A673 (cell line): Measurements from ENCODE around the gene ATP9A. TPM values are rescaled to one million over a fixed set of nuclear protein-coding genes. Genes with fewer than 3 reads are reported as not detected.

Source experiments
- BruUV-seq: library from RNA; stranded (reverse); fragments of 400-500 nt; replicated peaks from 2 replicates; lab custom pipeline; 2021; lab: Mats Ljungman, UMichigan
- CTCF ChIA-PET: fragments of 300-600 bp; sonication (Branson Sonifier 250); formaldehyde crosslinking; loops from one replicate; lab custom pipeline; 2022; ENCODE audit warnings: antibody characterized with exemption; lab: Charles Lee
- POLR2A ChIA-PET: fragments of 300-600 bp; sonication (Branson Sonifier 250); formaldehyde crosslinking; loops from one replicate; lab custom pipeline; 2022; ENCODE audit warnings: antibody characterized with exemption; ENCODE audit not compliant: low non-redundant PET; lab: Charles Lee
- DNase-seq: peaks from one replicate; pipeline ENCODE4 v3.0.0-alpha.2; 2015; ENCODE audit warnings: low spot score
- H3K27ac ChIP-seq: fragments of 200-600 bp; sonication (generic); 2 replicates; pipeline ENCODE4 v1.5.1; 2016; ENCODE audit warnings: mixed run types, low read depth, mild to moderate bottlenecking, mixed read lengths, antibody characterized with exemption, low read length; ENCODE audit not compliant: poor library complexity, severe bottlenecking
- H3K27me3 ChIP-seq: fragments of 200-600 bp; sonication (generic); replicated peaks from 2 replicates; pipeline ENCODE4 v1.6.1; 2017; ENCODE audit warnings: mixed run types, low read depth, mild to moderate bottlenecking, mixed read lengths, antibody characterized with exemption, low read length; ENCODE audit not compliant: insufficient read depth, poor library complexity
- H3K36me3 ChIP-seq: fragments of 200-600 bp; sonication (generic); 2 replicates; pipeline ENCODE4 v1.6.1; 2016; ENCODE audit warnings: mixed run types, mild to moderate bottlenecking, mixed read lengths, antibody characterized with exemption, low read length; ENCODE audit not compliant: insufficient read depth, poor library complexity, severe bottlenecking
- H3K4me1 ChIP-seq: fragments of 200-600 bp; sonication (generic); 2 replicates; pipeline ENCODE4 v1.6.1; 2017; ENCODE audit warnings: mixed run types, mild to moderate bottlenecking, mixed read lengths, antibody characterized with exemption, low read length; ENCODE audit not compliant: insufficient read depth, poor library complexity, severe bottlenecking
- H3K4me3 ChIP-seq: fragments of 200-600 bp; sonication (generic); 2 replicates; pipeline ENCODE4 v1.5.1; 2016; ENCODE audit warnings: low read depth, mixed run types, mild to moderate bottlenecking, mixed read lengths, low read length; ENCODE audit not compliant: poor library complexity, severe bottlenecking
- H3K9me3 ChIP-seq: fragments of 200-600 bp; sonication (generic); 2 replicates; pipeline ENCODE4 v1.6.1; 2016; ENCODE audit warnings: mixed run types, low read depth, mild to moderate bottlenecking, mixed read lengths, antibody characterized with exemption, low read length; ENCODE audit not compliant: poor library complexity, severe bottlenecking
- CTCF ChIP-seq: fragments of 300-800, 200-600 bp; sonication (generic); conservative IDR thresholded peaks from 2 replicates; pipeline ENCODE4 v1.5.1; 2017; ENCODE audit warnings: low read depth, mild to moderate bottlenecking, antibody characterized with exemption, low read length, moderate library complexity, mixed read lengths
- EZH2 ChIP-seq: fragments of 200-600 bp; sonication (generic); IDR thresholded peaks from 2 replicates; pipeline ENCODE4 v1.6.1; 2017; ENCODE audit warnings: borderline replicate concordance, low read depth, mild to moderate bottlenecking, mixed read lengths, antibody characterized with exemption, low read length; ENCODE audit not compliant: poor library complexity, severe bottlenecking
- intact Hi-C: fragments of 100-400 bp; cut with micrococcal nuclease; formaldehyde crosslinking; loops from one replicate; pipeline ENCODE4 v1.10.0; 2022; ENCODE audit not compliant: unreplicated experiment
- total RNA-seq: library from RNA; stranded (reverse); gene quantifications from 2 replicates; pipeline ENCODE4 v1.2.3, GENCODE V29; 2021

The ATP9A gene
- total RNA-seq, 1 experiment from 2014 or later, result 31.2 TPM

GRCh38 chr20:51803148-51803854 lies 35.1 kb upstream of the ATP9A start:
- TF ChIP-seq CTCF (no peak), EZH2 (no peak)
- no peak for DNase-seq
- intact Hi-C loops, result loop anchor here (5.0 to 10.0 kb wide), 3 partner anchors 101 to 162 kb away; no protein-coding TSS in a partner anchor

GRCh38 chr20:51802170-51802751 lies 34.1 kb upstream of the ATP9A start, which contains the start of gene SALL4:
Gene SALL4 (minus strand): TSS chr20:51802521. CDS start chr20:51802408, 113 bp downstream.
- DNase-seq, result peak; percentile 89
- ChIA-PET CTCF (no interaction called here), POLR2A (no interaction called here)
- TF ChIP-seq CTCF, result no peak
- no peak for TF ChIP-seq EZH2
- H3K4me3 ChIP-seq, result peak within 1 kb of the TSS; percentile 74
- H3K9me3 ChIP-seq, result no peaks in the 10 kb centered on the region
- no peaks in the 10 kb centered on the region for H3K36me3 ChIP-seq
- intact Hi-C loops, result loop anchor here (5.0 to 10.0 kb wide), 3 partner anchors 100 to 163 kb away; no protein-coding TSS in a partner anchor
- no TSS peak for BruUV-seq
- H3K27me3 ChIP-seq, result no peaks in the 10 kb centered on the region
- H3K27ac ChIP-seq, result peak within 1 kb of the TSS; percentile 89
- peaks cover 29% of the 10 kb centered on the region for H3K4me1 ChIP-seq

More at GRCh38 chr20:51803148-51803854, 35.1 kb upstream of the ATP9A start:
- H3K36me3 ChIP-seq, result no peaks in the 10 kb centered on the region
- H3K9me3 ChIP-seq, result no peaks in the 10 kb centered on the region
- H3K4me1 ChIP-seq, result peaks cover 18% of the 10 kb centered on the region
- ChIA-PET CTCF (interaction anchor here (0.7 kb wide), 1 partner anchor 102 kb away, joined by 3 read pairs; no protein-coding TSS in a partner anchor), POLR2A (no interaction called here)
- no peak overlapping the region for H3K4me3 ChIP-seq
- H3K27me3 ChIP-seq, result no peaks in the 10 kb centered on the region
- no TSS peak for BruUV-seq
- H3K27ac ChIP-seq, result no peak overlapping the region

GRCh38 chr20:51801823-51802123 lies 33.6 kb upstream of the ATP9A start:
- Histone ChIP-seq H3K4me3 (peak overlapping the region; percentile 74), H3K36me3 (no peaks in the 10 kb centered on the region), H3K4me1 (peaks cover 33% of the 10 kb centered on the region), H3K27ac (peak overlapping the region; percentile 89), H3K9me3 (no peaks in the 10 kb centered on the region), H3K27me3 (no peaks in the 10 kb centered on the region)
- TF ChIP-seq EZH2 (no peak), CTCF (no peak)
- ChIA-PET CTCF (no interaction called here), POLR2A (no interaction called here)
- intact Hi-C loops, result loop anchor here (2.0 to 10.0 kb wide), 4 partner anchors 99 to 281 kb away; no protein-coding TSS in a partner anchor
- no peak for DNase-seq
- no TSS peak for BruUV-seq
